Daoy (cell line): ENCODE results near the gene NUBP1. TPM values are rescaled to one million over a fixed set of nuclear protein-coding genes. Genes with fewer than 3 reads are reported as not detected.

Experiments used
- DNase-seq: peaks from one replicate; pipeline ENCODE4 v3.0.0-alpha.2; 2015; ENCODE audit warnings: low read depth
- total RNA-seq: library from RNA; depleted of rRNA; stranded (reverse); fragments of >200 nt; shearing (Covaris generic); gene quantifications from 2 replicates; pipeline ENCODE4 v1.2.3, GENCODE V29; 2014; rRNA removed

NUBP1 gene
- total RNA-seq, 1 experiment from 2014 or later, result 46.9 TPM

GRCh38 chr16:10806698-10807097, 63.1 kb downstream of the NUBP1 start:
- no peak for DNase-seq

- DNase-seq, result no peak
These were observed 64.6 kb downstream of the NUBP1 start for GRCh38 chr16:10808218-10808617.

GRCh38 chr16:10808850-10809249, 65.2 kb downstream of the NUBP1 start:
- no peak for DNase-seq

GRCh38 chr16:10809706-10810105, 66.1 kb downstream of the NUBP1 start:
- no peak for DNase-seq

- no peak for DNase-seq
These were observed 68.9 kb downstream of the NUBP1 start for GRCh38 chr16:10812312-10813098.

- no peak for DNase-seq
These were observed 69.4 kb downstream of the NUBP1 start for GRCh38 chr16:10813099-10813455.

GRCh38 chr16:10817514-10817913, 73.9 kb downstream of the NUBP1 start:
- no peak for DNase-seq

GRCh38 chr16:10817963-10818941, 74.6 kb downstream of the NUBP1 start, which contains the start of gene TVP23A:
TSS of gene TVP23A (minus strand) at chr16:10818794. CDS start at chr16:10818493, 301 bp downstream.
- no peak for DNase-seq

Other genes starting within 250 kb of the NUBP1 start
- 14.2 and 15.5 TPM in 2 replicates for gene EMP2, start 163.2 kb upstream of the NUBP1 start, total RNA-seq
- not detected in 2 replicates for gene TEKT5, start 48.9 kb upstream of the NUBP1 start, total RNA-seq
- gene TVP23A, start 75.0 kb downstream of the NUBP1 start, total RNA-seq, result not detected in 2 replicates
- gene CIITA, start 133.4 kb downstream of the NUBP1 start, total RNA-seq, result not detected in 2 replicates
- 38.4 and 45.4 TPM in 2 replicates for gene DEXI, start 198.6 kb downstream of the NUBP1 start, total RNA-seq
- 7.2 TPM in 2 replicates for gene CLEC16A, start 200.7 kb downstream of the NUBP1 start, total RNA-seq